Kidney epithelial cell (primary cell): ENCODE measurements around the gene SMYD2. TPM values are rescaled to one million over a fixed set of nuclear protein-coding genes. Genes with fewer than 3 reads are reported as not detected.

Experiments used
- DNase-seq: peaks from one replicate; pipeline ENCODE4 v3.0.0-alpha.2; 2010; ENCODE audit warnings: low read depth
- H3K27me3 ChIP-seq: 2 replicates; pipeline ENCODE4 v1.6.0; 2011; ENCODE audit warnings: low read length; ENCODE audit not compliant: control insufficient read depth, insufficient read depth
- H3K36me3 ChIP-seq: 2 replicates; pipeline ENCODE4 v1.5.1; 2011; ENCODE audit warnings: low read length; ENCODE audit not compliant: control insufficient read depth, insufficient read depth
- H3K4me3 ChIP-seq: 2 replicates; pipeline ENCODE4 v1.5.1; 2011; ENCODE audit warnings: low read depth, mild to moderate bottlenecking, control low read depth, low read length
- CTCF ChIP-seq: IDR thresholded peaks from 2 replicates; pipeline ENCODE4 v1.5.1; 2011; ENCODE audit warnings: mild to moderate bottlenecking, moderate library complexity, low read length, control low read depth, inconsistent platforms; ENCODE audit not compliant: insufficient read depth, poor library complexity, severe bottlenecking
- total RNA-seq: library from RNA; depleted of rRNA; stranded (reverse); fragments of >200 nt; gene quantifications from 2 replicates; pipeline ENCODE4 v1.2.3, GENCODE V29; 2015

SMYD2 gene
- 54.7 and 60.7 TPM in 2 replicates for total RNA-seq

- Histone ChIP-seq H3K4me3 (peak within 1 kb of the TSS; percentile 59), H3K36me3 (no peaks in the 10 kb centered on the region), H3K27me3 (no peaks in the 10 kb centered on the region)
- no peak for TF ChIP-seq CTCF
- no peak for DNase-seq
Measured at GRCh38 chr1:214281021-214281719, at the start of gene SMYD2. Gene SMYD2 (plus strand): TSS chr1:214281159. CDS start chr1:214281255, 96 bp downstream.

GRCh38 chr1:214233856-214234634, 46.9 kb upstream of the SMYD2 start:
- no peak for DNase-seq
- H3K4me3 ChIP-seq = no peak overlapping the region
- H3K36me3 ChIP-seq = no peaks in the 10 kb centered on the region
- H3K27me3 ChIP-seq = no peaks in the 10 kb centered on the region
- TF ChIP-seq CTCF = no peak

- TF ChIP-seq CTCF = no peak
Measured at GRCh38 chr1:214234635-214235025, 46.3 kb upstream of the SMYD2 start.

GRCh38 chr1:214236477-214236876, 44.5 kb upstream of the SMYD2 start:
- Histone ChIP-seq H3K27me3 (no peaks in the 10 kb centered on the region), H3K36me3 (no peaks in the 10 kb centered on the region)
- DNase-seq = no peak

More at GRCh38 chr1:214234635-214235025, 46.3 kb upstream of the SMYD2 start:
- no peak overlapping the region for H3K4me3 ChIP-seq
- no peak for DNase-seq
- H3K27me3 ChIP-seq = no peaks in the 10 kb centered on the region
- H3K36me3 ChIP-seq = no peaks in the 10 kb centered on the region

GRCh38 chr1:214241060-214241459, 39.9 kb upstream of the SMYD2 start:
- Histone ChIP-seq H3K27me3 (no peaks in the 10 kb centered on the region), H3K36me3 (no peaks in the 10 kb centered on the region), H3K4me3 (no peak overlapping the region)
- no peak for TF ChIP-seq CTCF
- no peak for DNase-seq

More at GRCh38 chr1:214236477-214236876, 44.5 kb upstream of the SMYD2 start:
- no peak overlapping the region for H3K4me3 ChIP-seq
- TF ChIP-seq CTCF = no peak
